ENCODE data around the gene GRHPR.

- TF ChIP-seq POLR2A (IDR thresholded peaks at IDR 0.05; ENCODE audit: extremely low read depth, insufficient read length) = no peak
- TF ChIP-seq, protein P1, sequence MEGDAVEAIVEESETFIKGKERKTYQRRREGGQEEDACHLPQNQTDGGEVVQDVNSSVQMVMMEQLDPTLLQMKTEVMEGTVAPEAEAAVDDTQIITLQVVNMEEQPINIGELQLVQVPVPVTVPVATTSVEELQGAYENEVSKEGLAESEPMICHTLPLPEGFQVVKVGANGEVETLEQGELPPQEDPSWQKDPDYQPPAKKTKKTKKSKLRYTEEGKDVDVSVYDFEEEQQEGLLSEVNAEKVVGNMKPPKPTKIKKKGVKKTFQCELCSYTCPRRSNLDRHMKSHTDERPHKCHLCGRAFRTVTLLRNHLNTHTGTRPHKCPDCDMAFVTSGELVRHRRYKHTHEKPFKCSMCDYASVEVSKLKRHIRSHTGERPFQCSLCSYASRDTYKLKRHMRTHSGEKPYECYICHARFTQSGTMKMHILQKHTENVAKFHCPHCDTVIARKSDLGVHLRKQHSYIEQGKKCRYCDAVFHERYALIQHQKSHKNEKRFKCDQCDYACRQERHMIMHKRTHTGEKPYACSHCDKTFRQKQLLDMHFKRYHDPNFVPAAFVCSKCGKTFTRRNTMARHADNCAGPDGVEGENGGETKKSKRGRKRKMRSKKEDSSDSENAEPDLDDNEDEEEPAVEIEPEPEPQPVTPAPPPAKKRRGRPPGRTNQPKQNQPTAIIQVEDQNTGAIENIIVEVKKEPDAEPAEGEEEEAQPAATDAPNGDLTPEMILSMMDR (IDR thresholded peaks at IDR 0.05; ENCODE audit: low read depth, low read length) = no peak
- TF ChIP-seq, protein P2, sequence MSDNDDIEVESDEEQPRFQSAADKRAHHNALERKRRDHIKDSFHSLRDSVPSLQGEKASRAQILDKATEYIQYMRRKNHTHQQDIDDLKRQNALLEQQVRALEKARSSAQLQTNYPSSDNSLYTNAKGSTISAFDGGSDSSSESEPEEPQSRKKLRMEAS (IDR thresholded peaks at IDR 0.05; ENCODE audit: low read depth, low read length) = no peak
Measured at GRCh38 chr9:37444890-37445289, 22.4 kb downstream of the GRHPR start.
